AG04450 (cell line): ENCODE measurements around the gene TRIM40. TPM values are rescaled to one million over a fixed set of nuclear protein-coding genes. Genes with fewer than 3 reads are reported as not detected.
"Not testable (repeated sequence)": the region's sequence is repeated elsewhere in the genome, so short reads cannot be mapped to it uniquely, and the experiment has no call there.

ENCODE experiments used
- CTCF ChIA-PET: fragments of 300-600, 350-600 bp; formaldehyde crosslinking; extraction: SDS; loops from one replicate; lab custom pipeline; 2022; ENCODE audit warnings: antibody characterized with exemption, inconsistent platforms; lab: Charles Lee
- POLR2A ChIA-PET: fragments of 350-600 bp; formaldehyde crosslinking; extraction: SDS; loops from one replicate; lab custom pipeline; 2021; ENCODE audit warnings: antibody characterized with exemption, inconsistent platforms; lab: Yijun Ruan, JAX
- DNase-seq: peaks from one replicate; pipeline ENCODE4 v3.0.0-alpha.2; 2011; ENCODE audit warnings: low read depth, low spot score
- H3K27ac ChIP-seq: one replicate; pipeline ENCODE4 v1.5.1; 2012; ENCODE audit warnings: low read depth, low read length, control low read depth
- H3K27me3 ChIP-seq: one replicate; pipeline ENCODE4 v1.6.0; 2012; ENCODE audit warnings: low read length; ENCODE audit not compliant: control insufficient read depth, insufficient read depth
- H3K4me3 ChIP-seq: 2 replicates; pipeline ENCODE4 v1.5.1; 2011; ENCODE audit warnings: mild to moderate bottlenecking, low read depth, low read length, control low read depth
- H3K9me3 ChIP-seq: 2 replicates; pipeline ENCODE4 v1.5.1; 2012; ENCODE audit warnings: low read length; ENCODE audit not compliant: control insufficient read depth, insufficient read depth
- polyA plus RNA-seq: library from polyadenylated mRNA; depleted of rRNA; stranded (reverse); fragments of >200 nt; gene quantifications from 2 replicates; pipeline ENCODE4 v1.2.3, GENCODE V29; 2011
- TF ChIP-seq, protein P1 (sequence below): IDR thresholded peaks from 2 replicates; pipeline ENCODE4 v1.5.1; 2011; ENCODE audit warnings: low read depth, low read length, control low read depth, inconsistent platforms

The TRIM40 gene
- polyA plus RNA-seq, 1 experiment = not detected

DNA sequence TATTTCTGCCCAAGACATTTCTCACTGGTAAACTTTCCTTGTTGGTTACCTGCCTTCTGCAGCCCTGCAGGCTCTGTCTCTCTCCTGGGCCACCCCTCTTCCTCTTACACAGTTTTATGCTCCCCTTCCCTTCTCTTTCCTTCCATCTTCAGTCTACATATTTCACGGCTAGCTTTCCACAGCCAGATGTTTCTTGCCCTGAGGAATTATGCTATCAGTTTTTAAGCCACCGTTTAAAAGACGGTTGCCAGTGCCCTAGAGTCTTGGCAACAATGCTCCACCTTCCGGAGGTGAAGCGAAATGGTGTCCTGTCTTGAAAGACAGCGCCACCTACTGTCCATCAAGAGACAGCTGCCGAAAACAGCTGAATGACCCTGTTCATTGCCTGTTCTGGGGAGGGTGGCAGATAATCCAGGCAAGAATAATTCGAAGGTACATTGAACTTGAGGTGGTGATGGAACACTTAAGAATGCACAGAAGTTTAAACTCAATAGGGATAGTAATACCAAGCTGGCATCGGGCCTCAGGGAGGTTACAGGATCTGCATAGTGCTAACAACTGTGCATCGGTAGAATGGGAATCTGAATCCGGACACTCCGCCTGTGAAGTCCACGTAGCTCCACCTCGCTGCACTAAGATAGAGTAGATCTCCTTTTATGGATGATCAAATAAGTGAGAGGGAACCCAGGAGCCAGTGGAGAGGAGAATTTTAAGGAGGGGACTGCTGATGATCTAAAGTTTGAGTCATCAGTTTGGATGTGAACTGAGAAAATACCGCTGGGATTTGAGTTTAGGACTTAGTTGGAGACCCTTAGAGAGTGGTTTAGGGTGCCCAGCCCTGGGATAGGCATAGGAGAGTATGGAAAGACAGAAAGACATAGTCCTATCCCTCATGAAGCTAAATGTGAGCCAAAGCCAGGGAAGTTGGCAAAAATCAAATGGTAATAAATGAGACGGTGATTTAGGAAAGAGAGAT is 4.8 kb upstream of the TRIM40 start:
- CTCF ChIA-PET = interaction anchor here (0.5 to 6.0 kb wide), 45 partner anchors 8 to 491 kb away, joined by 3 to 236 read pairs (median 5); partner anchors contain the start of genes POLR1H, TRIM31 and ZFP57
- DNase-seq = peak; percentile 64
- no peaks in the 10 kb centered on the region; the same call in 1 of the 2 replicates for H3K9me3 ChIP-seq
- H3K27me3 ChIP-seq = peaks cover 45% of the 10 kb centered on the region
- POLR2A ChIA-PET = no interaction called here
- no peak overlapping the region for H3K4me3 ChIP-seq
- TF ChIP-seq, protein P1, sequence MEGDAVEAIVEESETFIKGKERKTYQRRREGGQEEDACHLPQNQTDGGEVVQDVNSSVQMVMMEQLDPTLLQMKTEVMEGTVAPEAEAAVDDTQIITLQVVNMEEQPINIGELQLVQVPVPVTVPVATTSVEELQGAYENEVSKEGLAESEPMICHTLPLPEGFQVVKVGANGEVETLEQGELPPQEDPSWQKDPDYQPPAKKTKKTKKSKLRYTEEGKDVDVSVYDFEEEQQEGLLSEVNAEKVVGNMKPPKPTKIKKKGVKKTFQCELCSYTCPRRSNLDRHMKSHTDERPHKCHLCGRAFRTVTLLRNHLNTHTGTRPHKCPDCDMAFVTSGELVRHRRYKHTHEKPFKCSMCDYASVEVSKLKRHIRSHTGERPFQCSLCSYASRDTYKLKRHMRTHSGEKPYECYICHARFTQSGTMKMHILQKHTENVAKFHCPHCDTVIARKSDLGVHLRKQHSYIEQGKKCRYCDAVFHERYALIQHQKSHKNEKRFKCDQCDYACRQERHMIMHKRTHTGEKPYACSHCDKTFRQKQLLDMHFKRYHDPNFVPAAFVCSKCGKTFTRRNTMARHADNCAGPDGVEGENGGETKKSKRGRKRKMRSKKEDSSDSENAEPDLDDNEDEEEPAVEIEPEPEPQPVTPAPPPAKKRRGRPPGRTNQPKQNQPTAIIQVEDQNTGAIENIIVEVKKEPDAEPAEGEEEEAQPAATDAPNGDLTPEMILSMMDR = peak; percentile 99
- H3K27ac ChIP-seq = no peak overlapping the region

DNA sequence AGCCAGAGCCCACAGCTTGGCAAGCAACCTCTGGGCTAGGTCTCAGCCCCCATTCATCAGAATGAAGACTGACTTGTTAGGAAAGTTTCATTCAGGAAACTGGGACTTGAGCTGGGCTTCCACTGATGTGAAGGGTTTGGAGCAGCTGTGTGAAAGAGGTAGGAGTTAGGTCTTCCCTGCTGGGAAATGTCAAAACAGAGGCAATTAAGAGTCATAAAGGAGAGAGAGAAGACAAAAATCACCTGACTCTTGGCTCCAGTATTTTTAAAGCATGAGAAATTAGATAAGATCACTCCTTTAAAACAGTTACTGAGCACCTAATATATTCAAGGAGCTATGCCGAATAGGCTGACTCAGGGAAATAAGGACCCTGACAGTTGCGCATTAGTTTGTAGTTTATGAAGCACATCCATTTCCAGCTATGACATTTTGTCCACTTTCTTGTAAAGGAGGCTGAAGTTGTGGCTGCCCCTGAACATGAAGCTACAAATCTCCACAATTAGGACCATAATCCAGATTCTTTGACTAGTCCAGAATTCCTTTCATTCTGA is 3.9 kb upstream of the TRIM40 start:
- Histone ChIP-seq H3K27me3 (peaks cover 42% of the 10 kb centered on the region), H3K9me3 (no peaks in the 10 kb centered on the region; the same call in 1 of the 2 replicates), H3K27ac (no peak overlapping the region), H3K4me3 (no peak overlapping the region)
- ChIA-PET CTCF (interaction anchor here (0.6 to 6.0 kb wide), 21 partner anchors 9 to 474 kb away, joined by 3 to 236 read pairs (median 9); partner anchors contain the start of genes POLR1H and TRIM31), POLR2A (no interaction called here)
- TF ChIP-seq, protein P1 = no peak
- DNase-seq = no peak

DNA sequence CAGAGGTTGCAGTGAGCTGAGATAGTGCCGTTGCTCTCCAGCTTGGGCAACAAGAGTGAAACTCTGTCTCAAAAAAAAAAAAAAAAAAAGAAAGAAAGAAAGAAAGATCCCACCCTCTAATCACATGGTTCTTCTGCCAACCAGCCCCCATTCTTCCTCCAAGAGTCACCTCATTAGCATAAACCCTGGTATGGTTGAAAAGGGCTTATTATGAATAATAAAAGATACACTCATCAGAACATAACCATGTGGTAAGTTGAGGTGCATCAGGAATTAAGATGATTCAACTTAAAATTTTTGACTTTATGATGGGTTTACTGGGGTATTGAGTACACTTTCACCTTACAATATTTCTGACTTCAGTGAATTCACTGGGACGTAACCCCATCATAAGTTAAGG is 793 bp upstream of the TRIM40 start:
- TF ChIP-seq, protein P1 = no peak
- POLR2A ChIA-PET = no interaction called here
- Histone ChIP-seq H3K27ac (no peak overlapping the region), H3K27me3 (peaks cover 22% of the 10 kb centered on the region), H3K9me3 (no peaks in the 10 kb centered on the region), H3K4me3 (no peak overlapping the region)
- DNase-seq = no peak
- CTCF ChIA-PET = interaction anchor here (0.6 kb wide), 1 partner anchor 49 kb away, joined by 8 read pairs; no protein-coding TSS in a partner anchor

DNA sequence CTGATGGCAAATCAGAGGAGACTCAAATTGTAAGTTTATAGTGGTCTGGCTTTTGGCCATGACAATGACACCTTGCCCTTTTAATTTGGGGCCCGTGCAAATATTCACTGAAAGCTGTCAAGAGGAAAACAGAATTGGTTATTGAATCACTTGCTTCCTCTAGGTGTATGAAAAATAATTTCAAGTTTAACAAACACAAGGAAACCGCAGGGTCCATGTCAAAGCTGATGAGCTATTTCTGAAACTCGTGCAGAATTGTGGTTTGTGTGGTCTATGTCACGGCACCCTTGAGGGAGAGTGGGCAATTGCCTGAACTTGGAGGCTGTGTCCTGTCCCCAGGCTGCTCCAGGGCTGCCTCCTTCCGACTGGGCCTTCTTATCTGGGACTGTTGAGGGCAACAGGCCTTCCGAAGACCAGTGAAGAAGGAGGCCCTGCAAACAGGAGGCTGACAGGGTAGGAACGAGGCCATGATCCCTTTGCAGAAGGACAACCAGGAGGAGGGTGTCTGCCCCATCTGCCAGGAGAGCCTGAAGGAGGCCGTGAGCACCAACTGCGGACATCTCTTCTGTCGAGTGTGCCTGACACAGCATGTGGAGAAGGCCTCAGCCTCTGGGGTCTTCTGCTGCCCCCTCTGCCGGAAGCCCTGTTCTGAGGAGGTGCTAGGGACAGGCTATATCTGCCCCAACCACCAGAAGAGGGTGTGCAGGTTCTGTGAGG is 788 bp downstream of the TRIM40 start:
- POLR2A ChIA-PET = no interaction called here
- no peaks in the 10 kb centered on the region for H3K9me3 ChIP-seq
- DNase-seq = no peak
- H3K27me3 ChIP-seq = peaks cover 24% of the 10 kb centered on the region
- H3K27ac ChIP-seq = no peak overlapping the region
- CTCF ChIA-PET = no interaction called here
- no peak overlapping the region for H3K4me3 ChIP-seq
- TF ChIP-seq, protein P1 = no peak

DNA sequence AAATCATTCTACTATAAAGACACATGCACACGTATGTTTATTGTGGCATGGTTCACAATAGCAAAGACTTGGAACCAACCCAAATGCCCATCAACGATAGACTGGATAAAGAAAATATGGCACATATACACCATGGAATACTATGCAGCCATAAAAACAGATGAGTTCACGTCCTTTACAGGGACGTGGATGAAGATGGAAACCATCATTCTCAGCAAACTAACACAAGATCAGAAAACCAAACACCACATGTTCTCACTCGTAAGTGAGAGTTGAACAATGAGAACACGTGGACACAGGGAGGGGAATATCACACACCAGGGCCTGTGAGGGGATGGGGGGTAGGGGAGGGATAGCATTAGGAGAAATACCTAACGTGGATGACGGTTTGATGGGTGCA is 4.3 kb downstream of the TRIM40 start:
- peaks cover 21% of the 10 kb centered on the region for H3K27me3 ChIP-seq
- POLR2A ChIA-PET, DNase-seq, H3K27ac ChIP-seq, H3K9me3 ChIP-seq, H3K4me3 ChIP-seq: not testable (repeated sequence)
- CTCF ChIA-PET = interaction anchor here (4.6 kb wide), 1 partner anchor 9 kb away, joined by 40 read pairs; no protein-coding TSS in a partner anchor
